NCI-H510A (cell line): ENCODE measurements around the gene ZNF214.
A peak's percentile ranks its signal among the peaks of the same experiment; 100 is the strongest.

ENCODE experiments used
- DNase-seq: peaks from one replicate; lab custom pipeline; 2025; lab: John Stamatoyannopoulos, UW

ZNF214 gene

DNA sequence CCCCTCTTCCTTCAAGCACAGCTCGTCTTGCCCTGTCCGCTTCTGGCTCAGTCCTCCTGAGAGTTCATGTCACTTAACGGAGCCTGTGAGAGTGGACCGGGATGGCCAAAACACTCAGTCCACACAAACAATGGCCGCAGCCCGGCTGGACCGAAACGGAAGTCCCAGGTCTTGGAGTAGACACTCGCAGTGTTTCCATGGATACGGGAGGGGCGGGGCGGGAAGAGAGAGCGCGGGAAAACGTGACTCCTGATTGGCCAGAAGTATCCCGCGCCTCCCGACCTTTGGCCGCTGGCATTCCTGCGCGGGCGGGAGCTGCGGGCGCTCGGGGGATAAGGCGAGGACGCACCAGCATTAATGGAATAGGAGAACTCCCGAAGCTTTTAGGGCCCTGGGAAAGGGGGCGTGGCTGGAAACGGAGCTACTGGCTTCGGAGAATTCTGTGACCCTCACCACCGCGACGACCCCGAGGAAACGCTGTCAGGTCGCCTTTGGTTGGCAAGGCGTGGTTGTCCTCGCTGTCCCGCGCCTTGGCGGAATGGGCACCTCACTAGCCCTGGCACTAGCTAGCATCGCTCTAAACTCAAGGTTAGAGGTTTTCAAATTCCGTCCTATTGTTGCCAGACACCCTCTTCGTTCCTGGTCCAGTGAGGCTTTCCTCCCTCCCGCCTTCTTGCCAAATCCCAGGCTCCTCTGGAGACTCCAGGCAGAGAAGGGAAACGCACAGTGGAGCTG, at the start of gene ZNF214, which contains the start of gene NLRP14:
ZNF214 (minus strand) TSS at position 164 of the 735 bp plus-strand sequence. CDS start 17,511 bp downstream, outside the sequence.
NLRP14 (plus strand) TSS at position 297 of the 735 bp plus-strand sequence. CDS start 18,108 bp downstream, outside the sequence.
- peak; percentile 79 for DNase-seq

DNA sequence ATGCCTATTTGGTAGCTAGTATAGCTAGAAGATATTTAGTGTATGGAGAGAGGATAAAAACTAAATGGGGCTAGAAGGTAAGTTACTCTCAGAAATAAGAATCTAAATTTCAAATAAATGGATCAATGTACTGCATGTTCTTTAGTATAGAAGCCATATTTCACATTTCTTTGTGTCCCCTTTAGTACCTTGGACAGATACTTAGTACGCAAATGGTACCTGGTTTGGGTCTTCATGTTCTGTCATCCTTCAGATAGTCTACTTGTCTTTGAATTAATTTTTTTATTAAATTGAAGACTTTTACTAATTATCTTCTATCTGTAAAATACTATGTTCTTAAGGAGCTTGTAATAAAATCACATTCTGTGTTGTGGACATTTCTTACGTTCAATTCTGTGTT, 42.4 kb upstream of the ZNF214 start:
- DNase-seq = no peak

DNA sequence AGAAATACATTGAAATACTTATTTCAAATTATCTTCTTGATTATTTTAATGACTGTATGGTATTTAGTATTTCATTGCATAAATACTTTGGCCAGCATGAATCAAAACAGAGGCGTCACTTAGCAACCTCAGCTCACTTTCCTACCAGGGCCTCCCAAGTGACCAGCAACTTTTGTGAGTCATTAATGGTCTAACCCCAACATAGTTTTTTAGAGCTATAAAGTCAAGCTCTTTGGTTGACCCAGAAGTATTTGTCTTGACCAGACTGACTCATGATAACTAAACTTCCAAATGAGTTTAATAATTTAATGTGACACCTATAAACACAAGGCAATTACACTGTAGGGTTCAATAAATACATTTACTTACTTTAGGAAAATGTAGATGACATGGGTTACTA, 40.7 kb upstream of the ZNF214 start:
- no peak for DNase-seq

DNA sequence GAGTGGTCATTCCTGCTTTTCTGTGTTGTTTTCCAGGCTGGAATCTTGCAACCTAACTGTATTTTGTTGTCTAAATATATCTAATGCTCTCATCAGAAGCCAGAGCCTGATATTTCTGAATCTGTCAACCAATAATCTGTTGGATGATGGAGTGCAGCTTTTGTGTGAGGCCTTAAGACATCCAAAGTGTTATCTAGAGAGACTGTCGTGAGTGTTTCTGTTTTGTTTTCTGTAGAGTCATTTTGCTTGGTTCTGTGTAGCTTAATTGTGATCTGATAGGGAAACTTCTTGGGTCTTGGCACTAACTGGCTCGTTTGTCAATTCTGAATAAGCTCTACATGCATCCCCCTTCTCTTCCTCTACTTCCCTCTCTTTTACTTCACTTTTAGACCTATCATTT, 37.5 kb upstream of the ZNF214 start:
- no peak for DNase-seq

DNA sequence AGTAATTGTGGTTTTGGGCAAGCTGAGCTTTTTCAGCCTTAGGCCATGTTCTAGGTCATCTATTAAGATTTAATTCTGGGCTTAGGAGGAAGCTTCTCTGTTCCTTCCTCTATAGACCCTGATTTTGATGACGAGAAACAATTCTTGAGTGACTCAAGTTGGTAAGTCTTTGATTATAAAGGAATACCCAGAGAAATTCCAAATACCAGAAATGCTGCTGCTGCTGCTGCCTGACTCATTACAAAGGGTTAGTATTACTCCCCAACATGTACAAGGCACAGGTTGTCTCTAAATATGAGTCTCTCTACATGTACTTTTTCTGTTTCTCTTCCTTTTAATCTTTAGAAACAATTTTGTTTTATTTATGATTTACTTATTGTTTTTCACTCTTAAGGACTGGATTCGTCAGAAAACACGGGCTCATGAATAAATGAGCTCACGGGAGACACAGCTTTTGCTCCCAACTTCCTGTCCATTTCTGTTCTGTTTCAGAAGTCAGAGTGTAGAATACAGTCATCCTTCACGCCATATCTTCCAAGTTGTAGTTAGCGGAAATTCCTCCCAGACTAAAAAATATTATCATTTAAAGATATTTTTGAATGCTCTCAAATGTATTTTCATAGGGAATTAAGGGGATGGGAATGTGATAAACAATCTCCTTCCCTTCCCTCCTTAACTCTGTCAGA, 36.8 kb upstream of the ZNF214 start:
- no peak for DNase-seq

DNA sequence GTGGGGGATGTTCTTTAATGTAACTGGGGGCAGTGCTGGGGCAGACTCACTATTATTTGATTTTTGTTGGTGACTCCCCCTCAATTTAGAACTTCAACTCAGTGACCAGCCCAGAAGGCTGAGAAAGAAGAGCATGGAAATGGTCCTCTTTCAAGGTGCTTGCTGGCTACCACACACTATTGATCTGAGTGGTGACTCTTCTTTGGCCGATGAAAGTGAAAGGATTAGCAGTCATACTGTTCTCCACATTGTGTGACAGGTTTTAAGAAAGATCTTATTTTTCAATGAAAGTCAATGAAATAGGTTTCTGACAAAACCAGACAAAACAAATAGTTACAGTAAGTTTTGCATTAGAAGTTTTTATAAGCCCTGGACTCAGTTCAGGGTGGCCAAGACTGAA, 30.0 kb upstream of the ZNF214 start:
- no peak for DNase-seq

DNA sequence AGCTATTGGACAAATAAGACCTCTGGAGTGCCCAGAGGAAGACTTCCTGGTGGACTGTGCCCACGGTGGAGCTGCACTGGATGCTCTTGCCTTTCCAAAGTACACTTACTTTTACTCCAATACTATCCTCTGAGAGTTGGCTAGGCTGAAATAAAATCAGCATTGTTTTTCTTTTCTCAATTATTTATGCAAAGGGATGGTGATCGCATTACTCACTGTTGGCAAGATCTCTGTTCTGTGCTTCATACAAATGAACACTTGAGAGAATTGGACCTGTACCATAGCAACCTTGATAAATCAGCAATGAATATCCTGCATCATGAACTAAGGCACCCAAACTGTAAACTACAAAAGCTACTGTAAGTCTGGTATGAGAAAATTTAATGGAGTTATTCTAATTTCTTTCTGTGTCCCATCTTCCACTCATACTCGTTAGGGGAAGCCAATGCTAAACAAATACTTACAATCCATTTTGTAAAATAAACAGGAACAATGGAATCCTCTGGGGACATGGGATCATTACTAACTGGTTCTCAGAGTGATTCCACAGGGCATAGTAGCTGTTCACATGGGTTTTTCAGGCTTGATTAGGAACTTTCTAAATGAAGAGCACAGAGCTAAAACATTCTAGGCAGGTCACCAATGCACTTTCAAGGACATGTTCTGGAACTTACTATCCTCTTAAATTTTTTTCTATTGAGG, 26.5 kb upstream of the ZNF214 start:
- DNase-seq = no peak

DNA sequence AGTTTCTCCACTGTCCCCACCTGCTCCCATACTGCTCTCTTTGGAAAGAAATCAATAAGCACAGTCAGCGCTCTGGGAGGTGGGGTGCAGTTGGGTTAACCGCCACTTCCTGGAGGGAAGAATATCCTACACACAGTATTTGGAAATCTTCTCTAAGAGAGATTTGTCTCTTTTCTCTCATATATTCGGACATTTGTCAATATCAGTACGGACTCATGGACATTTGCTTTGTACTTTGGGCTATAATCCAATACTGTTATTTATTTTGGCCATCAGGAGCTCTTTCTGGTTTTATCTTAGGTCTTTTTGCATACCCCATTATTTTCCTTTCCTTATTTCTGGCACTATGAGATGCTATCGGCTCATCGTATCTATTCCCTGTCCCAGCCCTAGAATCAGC, 13.9 kb upstream of the ZNF214 start:
- DNase-seq = no peak

DNA sequence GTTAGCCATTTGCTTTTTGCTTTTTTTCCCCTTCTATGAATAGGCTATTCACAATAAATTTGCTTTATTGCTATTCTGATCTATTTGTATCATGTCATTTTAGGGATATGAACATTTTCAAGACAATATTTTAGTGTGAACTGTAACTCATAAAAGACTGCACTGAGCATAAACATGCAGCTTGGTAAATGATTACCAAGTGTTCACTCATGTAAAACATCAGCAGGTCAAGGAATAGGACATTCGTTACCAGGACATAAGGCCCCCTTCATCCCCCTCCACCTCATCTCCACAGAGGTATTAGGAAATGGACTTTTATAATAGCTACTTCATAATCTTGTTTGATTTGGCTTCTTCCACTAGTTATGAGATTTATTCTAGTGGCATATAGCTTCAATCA, 12.5 kb upstream of the ZNF214 start:
- no peak for DNase-seq

DNA sequence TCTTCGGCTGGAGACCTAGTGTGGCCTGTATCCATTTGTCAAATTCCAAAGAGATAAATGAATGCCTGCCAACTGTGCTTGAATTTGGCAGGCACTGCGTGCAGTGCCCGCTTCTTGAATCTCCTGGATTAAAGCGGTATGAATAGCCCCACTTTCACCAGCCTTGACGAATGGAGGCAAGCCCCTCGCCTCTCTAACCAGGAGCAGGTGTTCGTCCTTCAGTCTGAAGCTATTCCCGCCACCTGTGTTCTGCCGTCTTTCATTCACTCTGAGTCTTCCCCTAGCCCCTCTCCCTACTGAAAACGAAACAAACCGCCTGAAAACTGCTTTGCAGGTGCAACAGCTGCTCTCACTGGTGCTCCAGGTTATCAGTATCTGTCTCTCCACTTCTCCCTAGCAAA, 11.3 kb upstream of the ZNF214 start:
- DNase-seq = no peak

DNA sequence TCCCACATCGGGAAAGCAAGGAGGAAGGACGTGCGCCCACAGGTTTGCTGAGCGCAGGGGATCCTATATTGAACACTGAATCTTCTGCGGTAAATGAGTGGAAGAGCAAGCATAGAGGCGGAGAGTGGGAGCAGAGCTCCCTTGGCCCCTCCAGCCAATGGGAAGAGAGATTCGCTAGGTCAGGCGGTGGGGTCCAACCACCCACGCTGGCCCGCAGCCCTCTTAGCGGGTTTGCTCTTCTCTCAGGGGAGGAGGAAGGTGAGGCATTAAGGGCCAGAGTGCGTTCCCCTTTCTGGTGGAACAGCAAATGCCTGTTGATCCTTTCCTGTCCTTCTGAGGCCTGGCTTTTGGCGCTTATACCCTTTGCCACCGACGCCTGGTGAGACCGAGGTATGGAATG, 10.7 kb upstream of the ZNF214 start:
- no peak for DNase-seq

DNA sequence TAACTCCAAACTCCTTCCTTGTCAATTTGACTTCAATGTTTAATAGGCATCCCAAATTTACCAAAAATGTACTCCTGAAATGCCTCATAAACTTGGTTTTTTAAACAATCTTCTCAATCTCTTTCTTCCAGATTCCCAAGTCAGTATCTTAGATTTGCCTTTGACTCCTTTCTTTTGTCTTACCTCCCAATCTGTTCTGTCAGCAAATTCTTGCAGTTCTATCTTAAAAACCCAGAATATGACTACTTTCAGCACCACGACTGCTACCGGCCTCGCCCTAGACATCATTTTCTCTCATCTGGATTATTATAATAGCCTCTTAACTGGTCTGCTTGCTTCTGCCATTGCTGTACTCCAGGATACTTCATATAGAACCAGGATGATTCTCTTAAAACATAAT, 8.0 kb upstream of the ZNF214 start:
- DNase-seq = no peak

DNA sequence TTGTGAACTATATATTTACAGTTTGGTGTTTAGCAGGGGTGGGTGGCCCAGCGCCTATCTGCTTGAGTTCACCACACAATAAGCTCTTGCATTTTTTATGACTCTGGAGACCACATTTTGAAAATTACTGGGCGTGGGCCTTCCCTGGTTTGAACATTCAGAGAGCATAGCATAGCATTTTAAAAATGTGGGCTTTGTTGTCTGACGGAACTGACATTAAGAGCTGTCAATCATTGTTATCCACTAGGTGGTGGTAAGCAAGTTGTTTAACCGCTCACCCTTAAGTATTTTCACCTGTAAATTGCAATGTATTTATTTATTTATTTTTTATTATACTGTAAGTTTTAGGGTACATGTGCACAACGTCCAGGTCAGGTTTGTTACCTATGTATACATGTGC, 1.2 kb upstream of the ZNF214 start:
- DNase-seq = no peak

DNA sequence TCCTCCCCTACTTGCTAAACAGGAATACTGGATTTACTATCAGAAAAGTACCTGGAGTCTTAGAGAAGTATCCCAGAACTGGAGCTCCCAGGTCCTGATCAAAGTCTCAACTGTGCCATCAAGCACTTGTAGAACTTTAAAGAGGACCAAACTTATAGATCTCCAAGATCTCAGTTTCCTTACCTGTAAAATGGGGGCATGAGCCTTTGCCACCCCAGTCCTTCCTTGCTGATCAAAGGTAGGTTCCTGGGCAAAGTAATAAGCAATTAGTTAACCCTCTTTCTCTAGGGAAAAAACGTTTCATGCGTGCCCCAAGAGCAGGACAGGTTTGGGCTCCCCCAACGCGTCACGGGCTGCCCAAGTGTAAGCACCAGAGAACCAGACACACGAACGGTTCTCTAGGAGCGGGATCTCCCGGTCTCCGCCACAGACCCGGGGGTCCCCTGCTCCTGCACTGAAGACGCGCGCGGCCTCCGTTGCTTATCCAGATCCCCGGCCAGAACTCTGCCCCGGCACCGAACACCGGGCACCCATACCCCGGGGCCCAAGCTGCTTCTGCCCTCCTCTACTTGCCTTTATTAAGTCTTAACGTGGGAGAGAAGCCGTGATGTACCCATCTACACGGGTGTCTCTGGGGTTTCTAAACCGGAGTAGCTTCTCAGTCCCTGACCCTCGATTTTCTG, 505 bp downstream of the ZNF214 start:
- peak; percentile 6 for DNase-seq

DNA sequence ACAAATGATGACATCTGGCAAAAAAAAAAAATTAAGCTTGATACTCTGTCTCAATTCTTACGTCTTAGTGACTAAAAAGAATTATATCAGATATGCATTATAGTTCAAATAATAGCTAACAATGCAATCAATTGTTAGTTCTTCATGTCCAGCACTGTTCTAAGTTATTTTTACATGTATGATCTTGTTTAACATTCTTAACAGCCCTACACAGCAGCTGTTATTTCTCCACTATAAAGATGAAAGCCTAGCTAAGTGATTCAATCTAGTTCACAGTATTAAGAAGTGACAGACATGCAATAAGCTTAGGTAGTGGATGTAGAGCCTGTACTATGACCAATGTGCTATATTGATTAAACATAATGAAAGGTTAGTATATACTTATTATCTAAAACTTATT, 4.1 kb downstream of the ZNF214 start:
- DNase-seq = no peak

DNA sequence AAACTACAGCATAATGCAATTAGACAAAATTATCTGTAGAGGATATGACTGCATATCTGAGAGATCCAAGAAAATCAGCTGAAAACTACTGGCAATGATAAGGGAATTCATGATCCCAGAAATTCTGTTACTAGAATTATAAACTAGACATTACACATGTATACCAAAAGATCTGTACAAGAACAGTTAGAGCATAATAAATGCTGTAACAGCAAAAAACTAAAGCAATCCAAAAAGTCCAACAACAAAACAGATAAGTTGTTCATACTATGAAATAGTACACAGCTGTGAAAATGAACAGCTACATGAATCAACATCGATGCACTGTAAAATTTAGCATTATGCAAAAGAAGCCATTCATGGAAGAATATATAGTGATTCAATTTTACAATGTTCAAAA, 6.0 kb downstream of the ZNF214 start:
- DNase-seq = no peak

DNA sequence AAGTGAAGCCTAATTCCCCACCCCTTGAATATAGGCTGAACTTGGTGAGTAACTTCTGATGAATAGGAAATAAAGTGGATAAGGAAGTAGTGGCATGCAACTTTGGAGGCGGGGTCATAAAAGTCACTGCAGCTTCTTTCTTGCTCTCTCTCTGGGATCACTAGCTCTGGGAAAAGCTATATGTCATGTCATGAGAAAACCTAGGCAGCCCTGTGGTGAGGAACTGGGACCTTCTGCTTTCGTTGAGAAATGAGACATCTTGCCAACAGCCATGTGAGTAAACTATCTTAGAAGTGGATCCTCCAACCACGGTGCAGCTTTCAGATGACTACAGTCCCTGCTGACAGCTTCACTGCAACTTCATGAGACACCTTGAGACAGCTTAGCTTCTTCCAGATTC, 15.7 kb downstream of the ZNF214 start:
- DNase-seq = no peak

DNA sequence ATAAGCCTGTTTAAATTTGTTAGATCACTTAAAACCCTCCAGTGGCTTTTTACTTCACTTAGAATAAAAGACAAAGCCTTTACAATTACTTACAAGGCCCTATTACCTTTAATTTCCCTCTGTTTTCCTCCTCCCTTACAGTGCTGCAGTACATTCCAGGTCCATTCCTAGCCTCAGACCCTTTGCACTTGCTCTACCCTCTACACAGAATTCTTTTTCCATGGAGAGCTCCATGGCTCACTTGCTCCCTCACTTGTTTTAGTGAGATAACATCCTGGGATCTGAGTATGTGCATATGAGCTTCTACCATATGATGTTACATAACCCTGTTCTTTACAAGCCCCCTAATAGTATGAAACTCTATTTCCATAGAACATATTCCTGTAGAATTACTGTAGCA, 24.4 kb downstream of the ZNF214 start:
- DNase-seq = no peak

DNA sequence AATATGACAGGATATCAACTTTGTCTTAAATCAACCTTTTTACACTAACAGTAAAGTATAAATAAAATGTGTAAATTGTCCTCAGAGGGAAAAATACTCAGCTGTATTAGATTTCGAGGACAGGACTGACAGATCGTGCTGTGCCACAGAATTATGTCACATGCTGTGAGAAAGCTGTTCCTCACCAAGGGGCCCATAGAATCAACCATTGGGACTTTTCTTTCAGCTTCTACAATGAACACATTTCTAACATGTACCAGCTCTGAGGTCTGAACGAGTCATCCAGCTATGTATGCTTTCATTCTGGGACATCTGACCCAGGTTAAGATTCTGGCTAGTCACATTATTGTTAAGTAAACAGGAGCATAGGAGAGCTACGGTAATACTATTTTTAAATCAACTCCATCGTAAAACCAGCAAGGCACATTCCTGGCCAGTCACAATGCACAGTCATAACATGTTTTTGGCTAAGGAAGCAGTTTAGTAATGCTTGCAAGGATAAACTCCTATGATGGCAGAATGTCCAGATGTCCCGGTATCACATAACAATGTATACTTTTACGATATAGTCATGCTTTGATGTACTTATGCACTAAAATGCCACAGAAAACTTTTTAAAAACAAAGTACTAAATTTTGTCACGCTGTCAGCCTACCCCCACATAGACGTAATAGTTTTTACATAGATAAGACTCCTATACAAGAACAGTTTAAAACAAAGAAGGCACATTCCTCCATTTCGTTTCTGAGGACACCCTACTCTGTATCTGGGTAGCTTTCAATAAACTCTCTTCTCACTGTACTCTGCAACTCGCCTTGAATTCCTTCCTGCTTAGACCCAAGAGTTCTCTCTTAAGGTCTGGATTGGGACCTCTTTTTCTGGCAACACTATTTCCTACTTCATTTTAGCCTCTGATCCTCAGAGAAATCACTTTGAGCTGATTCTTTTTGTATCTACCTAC, 27.4 kb downstream of the ZNF214 start:
- no peak for DNase-seq

DNA sequence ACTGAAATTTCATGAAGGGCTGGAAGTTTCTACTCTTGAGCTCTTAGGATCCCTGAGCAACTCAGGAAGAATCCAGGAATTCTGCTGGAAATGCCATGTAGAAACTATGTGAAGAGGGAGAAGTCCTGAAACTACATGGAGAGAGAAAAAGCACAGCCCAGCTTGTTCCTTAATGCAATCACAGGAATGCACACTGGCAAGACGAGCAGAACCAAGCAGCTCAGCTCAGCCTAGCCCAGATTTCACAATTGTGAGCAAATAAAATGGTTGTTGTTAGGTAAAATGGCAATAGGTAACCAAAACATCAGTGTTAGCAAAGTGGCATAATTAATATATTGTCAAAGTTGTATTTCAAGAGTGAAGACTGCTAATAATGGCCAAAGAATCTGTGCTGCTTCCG, 28.1 kb downstream of the ZNF214 start:
- DNase-seq = no peak

DNA sequence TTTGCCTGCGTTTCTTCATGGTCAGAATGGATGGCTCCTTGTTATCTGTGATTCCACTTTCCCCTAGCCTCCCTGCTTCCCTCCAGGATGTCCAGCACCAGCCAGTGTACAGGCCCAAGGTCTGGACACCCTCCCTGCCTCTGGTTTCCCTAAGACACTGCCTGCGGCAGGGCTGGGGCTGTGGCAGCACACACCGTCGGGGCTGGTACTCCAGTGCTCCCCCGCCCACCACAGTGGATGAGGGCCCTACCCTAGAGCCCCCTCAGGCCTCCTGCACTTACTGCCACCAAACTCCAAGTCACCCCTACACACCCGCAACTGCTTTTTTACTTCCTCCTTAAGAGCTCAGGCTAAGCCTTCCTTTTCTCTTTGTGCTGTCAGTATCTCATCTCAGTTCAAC, 28.9 kb downstream of the ZNF214 start:
- no peak for DNase-seq
